Measurements from ENCODE around the gene TRPV3. TPM values are rescaled to one million over a fixed set of nuclear protein-coding genes. Genes with fewer than 3 reads are reported as not detected.

Gene TRPV3
- total RNA-seq, 1 experiment from 2014 or later, result 0.35 TPM

GRCh38 chr17:3555189-3555796 lies 2.3 kb downstream of the TRPV3 start (continued):
- TF ChIP-seq, protein P1, sequence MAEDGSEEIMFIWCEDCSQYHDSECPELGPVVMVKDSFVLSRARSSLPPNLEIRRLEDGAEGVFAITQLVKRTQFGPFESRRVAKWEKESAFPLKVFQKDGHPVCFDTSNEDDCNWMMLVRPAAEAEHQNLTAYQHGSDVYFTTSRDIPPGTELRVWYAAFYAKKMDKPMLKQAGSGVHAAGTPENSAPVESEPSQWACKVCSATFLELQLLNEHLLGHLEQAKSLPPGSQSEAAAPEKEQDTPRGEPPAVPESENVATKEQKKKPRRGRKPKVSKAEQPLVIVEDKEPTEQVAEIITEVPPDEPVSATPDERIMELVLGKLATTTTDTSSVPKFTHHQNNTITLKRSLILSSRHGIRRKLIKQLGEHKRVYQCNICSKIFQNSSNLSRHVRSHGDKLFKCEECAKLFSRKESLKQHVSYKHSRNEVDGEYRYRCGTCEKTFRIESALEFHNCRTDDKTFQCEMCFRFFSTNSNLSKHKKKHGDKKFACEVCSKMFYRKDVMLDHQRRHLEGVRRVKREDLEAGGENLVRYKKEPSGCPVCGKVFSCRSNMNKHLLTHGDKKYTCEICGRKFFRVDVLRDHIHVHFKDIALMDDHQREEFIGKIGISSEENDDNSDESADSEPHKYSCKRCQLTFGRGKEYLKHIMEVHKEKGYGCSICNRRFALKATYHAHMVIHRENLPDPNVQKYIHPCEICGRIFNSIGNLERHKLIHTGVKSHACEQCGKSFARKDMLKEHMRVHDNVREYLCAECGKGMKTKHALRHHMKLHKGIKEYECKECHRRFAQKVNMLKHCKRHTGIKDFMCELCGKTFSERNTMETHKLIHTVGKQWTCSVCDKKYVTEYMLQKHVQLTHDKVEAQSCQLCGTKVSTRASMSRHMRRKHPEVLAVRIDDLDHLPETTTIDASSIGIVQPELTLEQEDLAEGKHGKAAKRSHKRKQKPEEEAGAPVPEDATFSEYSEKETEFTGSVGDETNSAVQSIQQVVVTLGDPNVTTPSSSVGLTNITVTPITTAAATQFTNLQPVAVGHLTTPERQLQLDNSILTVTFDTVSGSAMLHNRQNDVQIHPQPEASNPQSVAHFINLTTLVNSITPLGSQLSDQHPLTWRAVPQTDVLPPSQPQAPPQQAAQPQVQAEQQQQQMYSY (CRISPR knock-in tag; IDR thresholded peaks at IDR 0.05), result no peak

DNA sequence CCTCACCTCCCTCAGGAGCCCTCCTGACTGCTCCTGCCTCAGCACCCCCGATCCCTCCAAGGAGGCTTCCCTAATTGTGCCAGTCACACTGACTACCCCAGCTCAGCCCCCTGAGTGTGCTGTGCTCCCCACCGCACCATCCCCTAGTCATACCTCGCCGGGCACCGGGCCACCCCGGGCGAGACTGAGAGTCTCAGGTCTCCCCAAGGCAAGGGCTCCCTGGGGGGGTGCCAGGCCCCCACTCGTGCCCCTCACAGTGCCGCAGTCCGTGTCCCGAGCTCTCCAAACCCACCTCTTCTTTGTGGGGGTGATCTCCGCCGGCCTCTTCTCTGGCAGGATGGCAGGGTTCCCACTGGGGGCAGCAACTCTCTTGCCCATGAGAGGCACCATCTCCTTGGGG lies 3.2 kb downstream of the TRPV3 start:
- no peak for TF ChIP-seq ERG (CRISPR knock-in tag; IDR thresholded peaks at IDR 0.05)
- TF ChIP-seq ZNF671 (CRISPR knock-in tag; IDR thresholded peaks at IDR 0.05), result no peak
- TF ChIP-seq GRHL2 (CRISPR knock-in tag; IDR thresholded peaks at IDR 0.05; ENCODE audit: insufficient replicate concordance, severe bottlenecking), result no peak
- TF ChIP-seq ZNF396 (CRISPR knock-in tag; IDR thresholded peaks at IDR 0.05; ENCODE audit: borderline replicate concordance), result no peak
- TF ChIP-seq ZNF532 (CRISPR knock-in tag; IDR thresholded peaks at IDR 0.05; ENCODE audit: borderline replicate concordance), result no peak
- TF ChIP-seq TP53 (CRISPR knock-in tag; IDR thresholded peaks at IDR 0.05), result no peak
- TF ChIP-seq, protein P2, sequence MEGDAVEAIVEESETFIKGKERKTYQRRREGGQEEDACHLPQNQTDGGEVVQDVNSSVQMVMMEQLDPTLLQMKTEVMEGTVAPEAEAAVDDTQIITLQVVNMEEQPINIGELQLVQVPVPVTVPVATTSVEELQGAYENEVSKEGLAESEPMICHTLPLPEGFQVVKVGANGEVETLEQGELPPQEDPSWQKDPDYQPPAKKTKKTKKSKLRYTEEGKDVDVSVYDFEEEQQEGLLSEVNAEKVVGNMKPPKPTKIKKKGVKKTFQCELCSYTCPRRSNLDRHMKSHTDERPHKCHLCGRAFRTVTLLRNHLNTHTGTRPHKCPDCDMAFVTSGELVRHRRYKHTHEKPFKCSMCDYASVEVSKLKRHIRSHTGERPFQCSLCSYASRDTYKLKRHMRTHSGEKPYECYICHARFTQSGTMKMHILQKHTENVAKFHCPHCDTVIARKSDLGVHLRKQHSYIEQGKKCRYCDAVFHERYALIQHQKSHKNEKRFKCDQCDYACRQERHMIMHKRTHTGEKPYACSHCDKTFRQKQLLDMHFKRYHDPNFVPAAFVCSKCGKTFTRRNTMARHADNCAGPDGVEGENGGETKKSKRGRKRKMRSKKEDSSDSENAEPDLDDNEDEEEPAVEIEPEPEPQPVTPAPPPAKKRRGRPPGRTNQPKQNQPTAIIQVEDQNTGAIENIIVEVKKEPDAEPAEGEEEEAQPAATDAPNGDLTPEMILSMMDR (IDR thresholded peaks at IDR 0.05), result no peak
- no peak for TF ChIP-seq ATF1 (CRISPR knock-in tag; IDR thresholded peaks at IDR 0.05)
- no peak for TF ChIP-seq NR2C2 (CRISPR knock-in tag; IDR thresholded peaks at IDR 0.05)
- ATAC-seq (no peak), DNase-seq (ENCODE audit: low spot score) (no peak)
- ChIA-PET POLR2A (no interaction called here), CTCF (no interaction called here)
- H3K4me3 Mint-ChIP-seq, result no peak overlapping the region
- no peak overlapping the region for H3K27ac Mint-ChIP-seq
- no peaks in the 10 kb centered on the region for H3K27me3 Mint-ChIP-seq (ENCODE audit: low read depth)
- H3K4me1 Mint-ChIP-seq, result no peaks in the 10 kb centered on the region
- peaks cover 9% of the 10 kb centered on the region for H3K9me3 Mint-ChIP-seq
- no peaks in the 10 kb centered on the region for H3K36me3 Mint-ChIP-seq
